Lower leg skin (tissue), 4 donors: ENCODE data around the gene SLC6A1. TPM values are rescaled to one million over a fixed set of nuclear protein-coding genes. Genes with fewer than 3 reads are reported as not detected.

Experiments
- DNase-seq, 2 donors: peaks; one replicate each; pipeline ENCODE4 v3.0.0-alpha.2; 2019; ENCODE audit warnings: low spot score in 2 of 2
- H3K4me3 ChIP-seq: fragments of 200-600 bp; sonication (generic); 2 replicates; pipeline ENCODE4 v1.5.1; 2017; ENCODE audit warnings: mild to moderate bottlenecking, low read depth; ENCODE audit not compliant: poor library complexity, severe bottlenecking
- CTCF ChIP-seq, 3 donors: fragments of 450-650 bp; IDR thresholded peaks; one replicate each; pipeline ENCODE4 v1.5.1; 2016; ENCODE audit warnings: antibody characterized with exemption in 3 of 3, mild to moderate bottlenecking in 3 of 3, moderate library complexity in 2 of 3
- POLR2A ChIP-seq, 2 donors: fragments of 450-650 bp; IDR thresholded peaks; one replicate each; pipeline ENCODE4 v1.6.1; 2016 to 2017; ENCODE audit warnings: antibody characterized with exemption in 2 of 2, mild to moderate bottlenecking in 1 of 2, moderate library complexity in 1 of 2
- WGBS, 2 donors: methylation state at CpG; one replicate each; pipeline ENCODE4 v1.1.5; 2018; 5-methylcytosine and 5-hydroxymethylcytosine counted together
- intact Hi-C: fragments of 100-400 bp; cut with DNase I; formaldehyde crosslinking; loops from one replicate; pipeline ENCODE4 v1.15.0; 2023; ENCODE audit warnings: low total_unique reads
- total RNA-seq, 4 donors: library from RNA; depleted of rRNA; stranded (reverse); fragments of >200 nt; gene quantifications; one replicate each; pipeline ENCODE4 v1.1.0, GENCODE V29; 2016

The SLC6A1 gene
- total RNA-seq, 4 donors from 2014 or later = 0.10 to 2.3 (median 1.1) TPM; not detected in 1

DNA sequence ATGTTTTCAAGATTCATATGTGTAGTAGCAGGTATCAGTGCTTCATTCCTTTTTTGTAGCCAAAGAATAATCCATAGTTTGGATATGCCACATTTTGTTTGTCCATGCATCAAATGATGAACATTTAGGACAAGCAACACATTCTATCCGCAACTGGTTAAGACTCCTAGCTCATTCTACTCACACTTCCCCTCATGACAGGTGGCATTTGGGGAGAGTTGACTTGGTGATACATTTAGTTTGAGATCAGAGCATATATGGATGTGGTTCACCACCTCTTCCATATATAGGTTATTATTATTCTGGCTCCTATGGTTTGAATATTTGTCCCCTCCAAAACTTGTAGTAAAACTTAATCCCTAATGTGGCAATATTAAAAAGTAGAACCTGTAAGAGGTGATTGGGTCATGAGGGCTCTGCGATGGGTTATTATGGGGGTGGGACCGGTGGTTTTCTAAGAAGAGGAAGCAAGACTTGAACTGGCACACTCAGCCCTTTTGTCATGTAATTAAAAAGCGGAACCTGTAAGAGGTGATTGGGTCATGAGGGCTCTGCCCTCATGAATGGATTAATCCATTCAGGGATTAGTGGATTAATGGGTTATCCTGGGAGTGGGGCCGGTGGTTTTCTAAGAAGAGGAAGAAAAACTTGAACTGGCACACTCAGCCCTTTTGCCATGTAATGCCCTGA, 86.4 kb downstream of the SLC6A1 start:
- intact Hi-C loops = no loop called here
- TF ChIP-seq POLR2A (IDR thresholded peaks at IDR 0.05) (no peak), CTCF (IDR thresholded peaks at IDR 0.05) (no peak)
- no peak for DNase-seq
- 76 to 78% methylated on average over 5 of the region's 5 CpGs for WGBS, 2 donors
- H3K4me3 ChIP-seq = no peak overlapping the region

DNA sequence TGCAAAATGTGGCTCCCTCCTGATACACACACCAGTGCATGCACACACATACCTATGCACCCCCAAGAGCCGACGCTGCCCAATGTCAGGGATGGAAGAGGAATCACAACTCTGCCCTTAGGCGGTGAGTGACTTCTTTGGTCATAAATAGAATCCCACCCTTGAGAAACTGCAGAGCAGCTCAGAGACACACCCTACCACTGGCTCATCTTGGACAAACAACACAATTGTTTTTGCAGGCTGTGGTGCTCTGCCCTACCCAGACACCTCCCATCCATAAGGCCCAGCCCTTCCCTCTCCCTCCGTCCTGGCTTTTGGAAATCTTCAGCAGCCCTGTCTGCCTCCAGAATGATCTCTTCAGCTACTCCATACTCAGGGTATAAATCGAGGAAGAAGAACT, 87.9 kb downstream of the SLC6A1 start:
- intact Hi-C loops = no loop called here
- DNase-seq = no peak
- WGBS, 2 donors = 69 to 74% methylated on average over 5 of the region's 5 CpGs
- TF ChIP-seq CTCF (IDR thresholded peaks at IDR 0.05) (no peak), POLR2A (IDR thresholded peaks at IDR 0.05) (no peak)
- no peak overlapping the region for H3K4me3 ChIP-seq

DNA sequence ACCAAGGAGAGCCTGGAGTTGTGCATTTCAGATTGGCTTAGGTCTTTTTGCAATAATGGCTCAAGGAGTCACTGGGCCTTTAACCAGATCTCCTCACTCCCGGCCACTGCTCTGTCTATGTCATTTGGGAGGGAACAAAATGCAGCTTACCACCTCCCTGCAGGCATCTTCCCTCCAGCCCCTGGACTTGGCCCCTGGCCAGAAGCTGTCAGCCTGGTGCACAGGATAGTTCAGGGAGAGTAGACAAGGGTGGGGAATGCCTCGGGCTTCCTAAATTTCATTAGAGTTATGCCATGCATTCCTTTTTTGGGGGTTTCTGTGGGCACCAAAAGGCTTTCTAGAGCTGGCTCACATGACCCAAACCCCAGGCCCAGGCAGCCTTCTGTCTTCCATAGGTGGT, 91.5 kb downstream of the SLC6A1 start:
- 49 to 58% methylated on average over 2 of the region's 2 CpGs for WGBS, 2 donors
- intact Hi-C loops = no loop called here
- DNase-seq = no peak
- TF ChIP-seq CTCF (IDR thresholded peaks at IDR 0.05) (no peak), POLR2A (IDR thresholded peaks at IDR 0.05) (no peak)
- no peak overlapping the region for H3K4me3 ChIP-seq

- WGBS, 2 donors = 63 to 70% methylated on average over 6 to 9 of the region's 11 CpGs
- no peak overlapping the region for H3K4me3 ChIP-seq
- DNase-seq = no peak
- TF ChIP-seq CTCF (IDR thresholded peaks at IDR 0.05) = no peak
- TF ChIP-seq POLR2A (IDR thresholded peaks at IDR 0.05) = no peak
- intact Hi-C loops = no loop called here
These were observed 92.1 kb downstream of the SLC6A1 start for GRCh38 chr3:11084677-11085076.

GRCh38 chr3:11085093-11085840, 92.7 kb downstream of the SLC6A1 start:
- DNase-seq = no peak
- TF ChIP-seq POLR2A (IDR thresholded peaks at IDR 0.05) = no peak
- no peak for TF ChIP-seq CTCF (IDR thresholded peaks at IDR 0.05)
- 63 to 69% methylated on average over 10 of the region's 10 CpGs for WGBS, 2 donors
- intact Hi-C loops = no loop called here
- H3K4me3 ChIP-seq = no peak overlapping the region
